22Rv1 (cell line): ENCODE results near the gene DGCR6L.
"Not testable (repeated sequence)": the region's sequence is repeated elsewhere in the genome, so short reads cannot be mapped to it uniquely, and the experiment has no call there.

Source experiments
- H3K27ac ChIP-seq: fragments of 450-650 bp; 2 replicates; pipeline ENCODE4 v1.5.1; 2017
- CTCF ChIP-seq: fragments of 450-650 bp; IDR thresholded peaks from 2 replicates; pipeline ENCODE4 v1.5.1; 2017; ENCODE audit warnings: mild to moderate bottlenecking
- ZFX ChIP-seq: fragments of 450-650 bp; IDR thresholded peaks from 2 replicates; pipeline ENCODE4 v1.6.1; 2017; ENCODE audit warnings: antibody characterized with exemption, borderline replicate concordance

The DGCR6L gene

GRCh38 chr22:20317402-20318042, 2.3 kb downstream of the DGCR6L start:
- peak; percentile 88 for TF ChIP-seq CTCF
- not testable (repeated sequence) for H3K27ac ChIP-seq

GRCh38 chr22:20316844-20317401, 2.9 kb downstream of the DGCR6L start:
- no peak for TF ChIP-seq ZFX
- no peak for TF ChIP-seq CTCF
- H3K27ac ChIP-seq, result no peak overlapping the region

GRCh38 chr22:20316217-20316843, 3.5 kb downstream of the DGCR6L start:
- no peak overlapping the region for H3K27ac ChIP-seq
- TF ChIP-seq ZFX (no peak), CTCF (no peak)

- TF ChIP-seq ZFX (no peak), CTCF (no peak)
- H3K27ac ChIP-seq, result no peak overlapping the region
These were observed 4.3 kb downstream of the DGCR6L start for GRCh38 chr22:20315337-20316216.

GRCh38 chr22:20314741-20315336, 5.0 kb downstream of the DGCR6L start:
- not testable (repeated sequence) for H3K27ac ChIP-seq

- H3K27ac ChIP-seq, result not testable (repeated sequence)
These were observed 5.7 kb downstream of the DGCR6L start for GRCh38 chr22:20314206-20314605.

GRCh38 chr22:20313306-20314077, 6.4 kb downstream of the DGCR6L start:
- H3K27ac ChIP-seq, result not testable (repeated sequence)

GRCh38 chr22:20312396-20313191, 7.3 kb downstream of the DGCR6L start:
- no peak overlapping the region for H3K27ac ChIP-seq
- TF ChIP-seq ZFX, result no peak
- TF ChIP-seq CTCF, result no peak

- not testable (repeated sequence) for H3K27ac ChIP-seq
These were observed 8.4 kb downstream of the DGCR6L start for GRCh38 chr22:20311249-20312062.

GRCh38 chr22:20310773-20311172, 9.1 kb downstream of the DGCR6L start:
- H3K27ac ChIP-seq, result not testable (repeated sequence)

- H3K27ac ChIP-seq, result not testable (repeated sequence)
These were observed 9.7 kb downstream of the DGCR6L start for GRCh38 chr22:20310180-20310579.
